ENCODE data around the gene SDCCAG8.
A peak's percentile ranks its signal among the peaks of the same experiment; 100 is the strongest.

SDCCAG8 gene

GRCh38 chr1:243254233-243254926 is 1.5 kb upstream of the SDCCAG8 start:
- peak; percentile 53 to 55 for DNase-seq (ENCODE audit: low read depth in 2 of 2)

GRCh38 chr1:243254927-243255790 is 682 bp upstream of the SDCCAG8 start, which contains the start of gene CEP170:
Gene CEP170 (minus strand): TSS chr1:243255281. CDS start chr1:243225280, 30,001 bp downstream.
- peak; percentile 84 to 86 for DNase-seq (ENCODE audit: low read depth in 2 of 2)

- no peak for DNase-seq (ENCODE audit: low read depth in 2 of 2)
These were observed 749 bp downstream of the SDCCAG8 start for GRCh38 chr1:243256590-243256989.

GRCh38 chr1:243257189-243257588 is 1.3 kb downstream of the SDCCAG8 start:
- DNase-seq (ENCODE audit: low read depth in 2 of 2), result no peak

GRCh38 chr1:243258731-243259130 is 2.9 kb downstream of the SDCCAG8 start:
- no peak for DNase-seq (ENCODE audit: low read depth in 2 of 2)

- no peak for DNase-seq (ENCODE audit: low read depth in 2 of 2)
These were observed 4.5 kb downstream of the SDCCAG8 start for GRCh38 chr1:243260221-243260880.

- no peak for DNase-seq (ENCODE audit: low read depth in 2 of 2)
These were observed 5.5 kb downstream of the SDCCAG8 start for GRCh38 chr1:243261390-243261789.

GRCh38 chr1:243264717-243265116 is 8.9 kb downstream of the SDCCAG8 start:
- no peak for DNase-seq (ENCODE audit: low read depth in 2 of 2)

- DNase-seq (ENCODE audit: low read depth in 2 of 2), result no peak
These were observed 10.4 kb downstream of the SDCCAG8 start for GRCh38 chr1:243266231-243266630.

GRCh38 chr1:243267471-243267880 is 11.6 kb downstream of the SDCCAG8 start:
- no peak for DNase-seq (ENCODE audit: low read depth in 2 of 2)

GRCh38 chr1:243267914-243268653 is 12.2 kb downstream of the SDCCAG8 start:
- DNase-seq (ENCODE audit: low read depth in 2 of 2), result no peak

GRCh38 chr1:243268751-243269460 is 13.1 kb downstream of the SDCCAG8 start:
- no peak for DNase-seq (ENCODE audit: low read depth in 2 of 2)

GRCh38 chr1:243269461-243269801 is 13.6 kb downstream of the SDCCAG8 start:
- no peak for DNase-seq (ENCODE audit: low read depth in 2 of 2)

- DNase-seq (ENCODE audit: low read depth in 2 of 2), result no peak
These were observed 14.4 kb downstream of the SDCCAG8 start for GRCh38 chr1:243270097-243270864.

GRCh38 chr1:243271996-243272395 is 16.2 kb downstream of the SDCCAG8 start:
- DNase-seq (ENCODE audit: low read depth in 2 of 2), result no peak

- DNase-seq (ENCODE audit: low read depth in 2 of 2), result no peak
These were observed 16.6 kb downstream of the SDCCAG8 start for GRCh38 chr1:243272401-243272800.

- no peak for DNase-seq (ENCODE audit: low read depth in 2 of 2)
These were observed 17.7 kb downstream of the SDCCAG8 start for GRCh38 chr1:243273506-243273905.

- DNase-seq (ENCODE audit: low read depth in 2 of 2), result no peak
These were observed 18.1 kb downstream of the SDCCAG8 start for GRCh38 chr1:243273945-243274344.

- DNase-seq (ENCODE audit: low read depth in 2 of 2), result no peak
These were observed 19.5 kb downstream of the SDCCAG8 start for GRCh38 chr1:243275316-243275715.

- no peak for DNase-seq (ENCODE audit: low read depth in 2 of 2)
These were observed 24.8 kb downstream of the SDCCAG8 start for GRCh38 chr1:243280571-243281129.

All from stimulated activated CD8-positive, alpha-beta memory T cell treated with anti-CD3 and anti-CD28 coated beads, Interleukin-15, amount 100 ng/mL, for 48 hours (primary cell).